Measurements from ENCODE around the gene HTR3B. TPM values are rescaled to one million over a fixed set of nuclear protein-coding genes. Genes with fewer than 3 reads are reported as not detected.
A peak's percentile ranks its signal among the peaks of the same experiment; 100 is the strongest.

The HTR3B gene
- total RNA-seq, 1 donor: not detected

GRCh38 chr11:113952588-113952987 lies 48.0 kb downstream of the HTR3B start:
- Histone ChIP-seq H3K4me2 (ENCODE audit: insufficient read depth, low read length) (no peak overlapping the region), H4K20me1 (ENCODE audit: insufficient read depth, low read length) (no peaks in the 10 kb centered on the region), H3K27ac (ENCODE audit: low read depth, low read length) (no peak overlapping the region), H3K36me3 (ENCODE audit: insufficient read depth, low read length) (no peaks in the 10 kb centered on the region), H2AFZ (ENCODE audit: low read length) (no peak overlapping the region), H3K4me1 (ENCODE audit: insufficient read depth, low read length) (no peaks in the 10 kb centered on the region), H3K9me3 (ENCODE audit: low read depth, low read length) (no peaks in the 10 kb centered on the region), H3K79me2 (ENCODE audit: insufficient read depth, low read length) (no peaks in the 10 kb centered on the region), H3K4me3 (ENCODE audit: insufficient read depth, low read length) (no peak overlapping the region), H3K27me3 (ENCODE audit: insufficient read depth, low read length) (no peaks in the 10 kb centered on the region)
- TF ChIP-seq, protein P1, sequence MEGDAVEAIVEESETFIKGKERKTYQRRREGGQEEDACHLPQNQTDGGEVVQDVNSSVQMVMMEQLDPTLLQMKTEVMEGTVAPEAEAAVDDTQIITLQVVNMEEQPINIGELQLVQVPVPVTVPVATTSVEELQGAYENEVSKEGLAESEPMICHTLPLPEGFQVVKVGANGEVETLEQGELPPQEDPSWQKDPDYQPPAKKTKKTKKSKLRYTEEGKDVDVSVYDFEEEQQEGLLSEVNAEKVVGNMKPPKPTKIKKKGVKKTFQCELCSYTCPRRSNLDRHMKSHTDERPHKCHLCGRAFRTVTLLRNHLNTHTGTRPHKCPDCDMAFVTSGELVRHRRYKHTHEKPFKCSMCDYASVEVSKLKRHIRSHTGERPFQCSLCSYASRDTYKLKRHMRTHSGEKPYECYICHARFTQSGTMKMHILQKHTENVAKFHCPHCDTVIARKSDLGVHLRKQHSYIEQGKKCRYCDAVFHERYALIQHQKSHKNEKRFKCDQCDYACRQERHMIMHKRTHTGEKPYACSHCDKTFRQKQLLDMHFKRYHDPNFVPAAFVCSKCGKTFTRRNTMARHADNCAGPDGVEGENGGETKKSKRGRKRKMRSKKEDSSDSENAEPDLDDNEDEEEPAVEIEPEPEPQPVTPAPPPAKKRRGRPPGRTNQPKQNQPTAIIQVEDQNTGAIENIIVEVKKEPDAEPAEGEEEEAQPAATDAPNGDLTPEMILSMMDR (IDR thresholded peaks at IDR 0.05; ENCODE audit: extremely low read depth, low read depth, low read length): no peak
- DNase-seq (ENCODE audit: insufficient read length, low spot score, missing footprints): no peak

GRCh38 chr11:113954235-113954634 lies 49.6 kb downstream of the HTR3B start:
- no peak for DNase-seq (ENCODE audit: insufficient read length, low spot score, missing footprints)
- Histone ChIP-seq H3K9me3 (ENCODE audit: low read depth, low read length) (no peaks in the 10 kb centered on the region), H3K79me2 (ENCODE audit: insufficient read depth, low read length) (no peaks in the 10 kb centered on the region), H3K4me1 (ENCODE audit: insufficient read depth, low read length) (no peaks in the 10 kb centered on the region), H3K4me3 (ENCODE audit: insufficient read depth, low read length) (no peak overlapping the region), H3K4me2 (ENCODE audit: insufficient read depth, low read length) (no peak overlapping the region), H4K20me1 (ENCODE audit: insufficient read depth, low read length) (no peaks in the 10 kb centered on the region), H2AFZ (ENCODE audit: low read length) (no peak overlapping the region), H3K36me3 (ENCODE audit: insufficient read depth, low read length) (no peaks in the 10 kb centered on the region), H3K27ac (ENCODE audit: low read depth, low read length) (no peak overlapping the region), H3K27me3 (ENCODE audit: insufficient read depth, low read length) (no peaks in the 10 kb centered on the region)
- TF ChIP-seq, protein P1 (IDR thresholded peaks at IDR 0.05; ENCODE audit: extremely low read depth, low read depth, low read length): no peak

DNA sequence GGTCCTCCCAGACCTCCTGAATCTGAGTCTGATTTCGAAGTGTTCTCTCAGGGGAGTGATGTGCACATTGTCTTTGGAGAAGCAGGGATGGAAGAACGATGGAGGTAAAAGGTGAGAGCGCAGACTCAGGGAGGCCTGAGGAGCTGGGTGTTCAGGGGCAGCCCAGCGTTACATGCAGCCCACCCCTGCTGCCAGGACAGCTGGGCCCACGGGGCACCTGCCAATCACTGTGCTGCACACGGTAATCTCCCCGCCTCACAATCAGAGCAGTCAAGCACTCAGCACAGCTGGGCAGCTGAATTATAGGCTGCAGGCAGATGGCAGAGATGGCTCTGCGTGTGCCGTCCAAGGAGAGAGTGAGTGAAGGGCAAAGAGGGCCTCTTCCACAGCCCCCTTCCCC lies 52.4 kb downstream of the HTR3B start:
- Histone ChIP-seq H3K4me1 (ENCODE audit: insufficient read depth, low read length) (no peaks in the 10 kb centered on the region), H3K9me3 (ENCODE audit: low read depth, low read length) (no peaks in the 10 kb centered on the region), H3K36me3 (ENCODE audit: insufficient read depth, low read length) (no peaks in the 10 kb centered on the region), H3K27ac (ENCODE audit: low read depth, low read length) (no peak overlapping the region), H3K4me2 (ENCODE audit: insufficient read depth, low read length) (no peak overlapping the region), H2AFZ (ENCODE audit: low read length) (no peak overlapping the region), H4K20me1 (ENCODE audit: insufficient read depth, low read length) (no peaks in the 10 kb centered on the region), H3K4me3 (ENCODE audit: insufficient read depth, low read length) (no peak overlapping the region), H3K79me2 (ENCODE audit: insufficient read depth, low read length) (no peaks in the 10 kb centered on the region), H3K27me3 (ENCODE audit: insufficient read depth, low read length) (no peaks in the 10 kb centered on the region)
- TF ChIP-seq, protein P1 (IDR thresholded peaks at IDR 0.05; ENCODE audit: extremely low read depth, low read depth, low read length): no peak
- DNase-seq (ENCODE audit: insufficient read length, low spot score, missing footprints): no peak

- no peaks in the 10 kb centered on the region for H3K4me1 ChIP-seq (ENCODE audit: insufficient read depth, low read length)
- H4K20me1 ChIP-seq (ENCODE audit: insufficient read depth, low read length): no peaks in the 10 kb centered on the region
- no peaks in the 10 kb centered on the region for H3K27me3 ChIP-seq (ENCODE audit: insufficient read depth, low read length)
- peak; percentile 52 for DNase-seq (ENCODE audit: insufficient read length, low spot score, missing footprints)
- H2AFZ ChIP-seq (ENCODE audit: low read length): no peak overlapping the region
- no peak overlapping the region for H3K4me2 ChIP-seq (ENCODE audit: insufficient read depth, low read length)
- no peaks in the 10 kb centered on the region for H3K9me3 ChIP-seq (ENCODE audit: low read depth, low read length)
- no peaks in the 10 kb centered on the region for H3K36me3 ChIP-seq (ENCODE audit: insufficient read depth, low read length)
- H3K27ac ChIP-seq (ENCODE audit: low read depth, low read length): no peak overlapping the region
- H3K79me2 ChIP-seq (ENCODE audit: insufficient read depth, low read length): no peaks in the 10 kb centered on the region
- TF ChIP-seq, protein P1 (IDR thresholded peaks at IDR 0.05; ENCODE audit: extremely low read depth, low read depth, low read length): no peak
- no peak overlapping the region for H3K4me3 ChIP-seq (ENCODE audit: insufficient read depth, low read length)
These were observed 56.2 kb downstream of the HTR3B start for GRCh38 chr11:113960702-113961330.

All from osteoblast (primary cell).